Measurements from ENCODE around the gene PRR22. TPM values are rescaled to one million over a fixed set of nuclear protein-coding genes. Genes with fewer than 3 reads are reported as not detected.

PRR22 gene
- total RNA-seq, 1 donor from 2014 or later: 2.7 TPM

Other genes with a start within 250 kb of the PRR22 start
- 3.9 TPM for gene TINCR, start 216.8 kb downstream of the PRR22 start, total RNA-seq
- 81.8 TPM for gene SAFB2, start 162.0 kb downstream of the PRR22 start, total RNA-seq
- 87.1 TPM for gene SAFB, start 161.7 kb downstream of the PRR22 start, total RNA-seq
- gene MICOS13, start 104.2 kb downstream of the PRR22 start, total RNA-seq: 42.7 TPM
- 8.6 TPM for gene HSD11B1L, start 103.7 kb downstream of the PRR22 start, total RNA-seq
- gene RPL36, start 94.5 kb downstream of the PRR22 start, total RNA-seq: 566 TPM
- 65.3 TPM for gene LONP1, start 64.6 kb downstream of the PRR22 start, total RNA-seq
- gene CATSPERD, start 64.1 kb downstream of the PRR22 start, total RNA-seq: 6.4 TPM
- gene DUS3L, start 6.4 kb upstream of the PRR22 start, total RNA-seq: 24.3 TPM
- gene NRTN, start 20.3 kb upstream of the PRR22 start, total RNA-seq: 2.7 TPM
- gene FUT6, start 55.0 kb upstream of the PRR22 start, total RNA-seq: 1.1 TPM
- 11.3 TPM for gene FUT3, start 66.7 kb upstream of the PRR22 start, total RNA-seq
- not detected for gene FUT5, start 85.8 kb upstream of the PRR22 start, total RNA-seq
- gene NDUFA11, start 119.0 kb upstream of the PRR22 start, total RNA-seq: 150 TPM
- 8.1 TPM for gene VMAC, start 120.1 kb upstream of the PRR22 start, total RNA-seq
- 76.7 TPM for gene CAPS, start 129.5 kb upstream of the PRR22 start, total RNA-seq
- 70.8 TPM for gene RANBP3, start 193.4 kb upstream of the PRR22 start, total RNA-seq